SH-SY5Y (cell line): ENCODE results near the gene CHRM2.

ENCODE experiments used
- GATA2 ChIP-seq: IDR thresholded peaks from 2 replicates; pipeline ENCODE4 v1.6.1; 2011; ENCODE audit warnings: mild to moderate bottlenecking, low read depth, low read length
- GATA3 ChIP-seq: IDR thresholded peaks from 2 replicates; pipeline ENCODE4 v1.6.1; 2011; ENCODE audit warnings: low read depth, mild to moderate bottlenecking, low read length, moderate library complexity

CHRM2 gene

DNA sequence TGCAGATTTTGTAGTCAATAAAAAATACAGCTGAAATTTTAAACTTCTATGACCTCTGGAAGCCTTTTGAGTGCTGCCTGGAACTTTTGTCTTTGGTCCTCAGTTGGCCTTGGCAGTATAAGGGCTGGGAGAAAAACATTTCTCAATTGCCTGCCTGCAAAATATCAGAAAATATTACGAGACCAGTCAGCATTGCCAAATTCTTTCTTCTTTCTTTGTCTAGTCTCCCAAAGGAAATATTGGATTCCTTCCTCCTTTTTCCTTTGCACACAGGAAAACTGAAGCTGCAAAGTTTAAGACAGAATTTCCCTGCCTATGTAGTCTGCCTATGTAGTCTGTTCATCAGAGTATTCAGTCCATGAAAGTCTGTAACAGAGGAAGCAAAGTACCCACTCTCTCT lies 95.9 kb downstream of the CHRM2 start:
- TF ChIP-seq GATA2 (no peak), GATA3 (no peak)

DNA sequence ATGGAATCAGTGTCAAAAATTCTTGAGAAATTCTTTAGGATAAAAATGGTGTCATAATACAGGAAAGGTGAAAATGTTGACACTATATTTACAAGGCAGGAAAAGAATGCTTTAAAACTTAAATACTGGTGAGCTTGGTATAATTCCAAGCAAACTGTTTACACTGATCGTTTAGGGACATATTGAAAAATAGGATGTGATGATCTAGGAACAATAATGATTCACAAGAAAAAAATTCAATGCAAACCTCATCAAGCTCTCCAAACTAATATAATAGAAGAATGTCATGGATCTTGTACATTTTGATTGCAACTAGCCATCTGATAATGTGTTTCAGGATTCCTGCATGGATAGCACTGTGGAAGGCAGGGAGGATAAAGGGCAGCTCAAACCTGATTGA lies 98.4 kb downstream of the CHRM2 start:
- TF ChIP-seq GATA2 (no peak), GATA3 (no peak)

DNA sequence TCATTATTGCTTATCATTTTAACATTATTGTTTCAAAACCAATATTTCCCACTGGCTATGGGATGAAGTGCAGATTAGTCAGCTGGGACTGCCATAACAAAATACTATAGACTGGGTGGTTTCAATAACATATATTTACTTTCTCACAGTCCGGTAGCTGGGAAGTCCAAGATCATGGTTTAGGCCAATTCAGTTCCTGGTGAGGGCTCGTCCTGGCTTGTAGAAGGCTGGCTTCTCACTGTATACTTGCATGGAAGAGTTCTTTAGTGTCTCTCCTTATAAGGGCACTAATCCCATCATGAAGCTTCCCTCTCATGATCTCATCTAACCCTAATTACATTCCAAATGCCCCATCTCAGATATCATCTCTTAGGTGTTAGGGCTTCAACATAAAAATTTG lies 101.3 kb downstream of the CHRM2 start:
- TF ChIP-seq GATA3: no peak
- TF ChIP-seq GATA2: no peak

DNA sequence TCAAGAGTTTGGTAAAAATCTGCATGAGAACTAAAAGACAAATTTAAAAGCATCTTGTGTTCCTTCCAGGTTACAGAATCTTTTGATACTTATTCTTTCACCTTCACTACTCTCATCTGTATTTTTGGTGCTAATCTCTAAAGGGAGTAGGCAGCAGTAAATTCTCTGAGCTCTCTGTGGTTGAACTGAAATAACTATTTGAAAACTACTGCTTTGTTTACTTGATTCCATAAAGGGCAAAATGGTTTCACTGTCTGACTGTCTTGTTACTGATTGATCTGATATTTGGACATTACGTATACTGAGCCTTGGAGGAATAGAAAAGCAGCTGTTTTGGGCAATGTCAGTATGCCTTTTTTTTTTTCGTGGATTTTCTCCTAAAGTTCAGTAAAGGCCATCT lies 103.3 kb downstream of the CHRM2 start:
- TF ChIP-seq GATA2 (no peak), GATA3 (no peak)

DNA sequence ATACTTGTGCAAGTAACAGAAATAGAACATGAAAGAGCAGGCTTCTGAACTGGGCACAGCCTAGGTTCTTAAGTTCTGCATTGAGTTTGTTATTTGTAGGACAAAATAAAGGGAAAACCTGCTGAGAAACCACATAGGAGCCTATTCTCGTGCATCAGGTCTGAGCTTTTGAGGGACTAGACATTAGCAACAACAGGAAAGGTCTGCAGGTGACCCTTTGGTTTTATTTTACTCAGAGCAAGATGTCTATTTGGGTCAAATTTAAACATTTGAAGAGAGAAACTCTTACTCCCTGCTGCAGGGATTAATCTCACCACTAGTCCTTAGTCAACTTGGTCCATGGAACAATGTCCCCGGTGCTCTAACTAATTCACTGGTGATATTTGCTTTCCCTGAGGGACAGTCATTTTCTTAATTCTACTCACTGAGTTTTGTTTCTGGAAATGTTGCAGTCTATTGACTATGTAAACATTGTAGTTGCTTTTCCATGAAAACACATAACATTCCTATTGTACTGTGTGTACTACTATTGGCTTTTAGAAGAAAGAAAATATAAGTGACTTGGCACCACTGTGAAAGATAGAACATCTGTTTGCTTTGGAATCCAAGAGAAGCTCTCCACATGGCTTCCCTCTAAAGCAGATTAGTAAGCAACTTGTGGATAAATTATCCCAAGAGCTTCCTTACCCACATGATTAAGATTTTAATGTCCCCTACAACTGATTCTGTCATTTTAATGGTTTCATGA lies 108.2 kb downstream of the CHRM2 start:
- TF ChIP-seq GATA3 (no peak), GATA2 (no peak)

DNA sequence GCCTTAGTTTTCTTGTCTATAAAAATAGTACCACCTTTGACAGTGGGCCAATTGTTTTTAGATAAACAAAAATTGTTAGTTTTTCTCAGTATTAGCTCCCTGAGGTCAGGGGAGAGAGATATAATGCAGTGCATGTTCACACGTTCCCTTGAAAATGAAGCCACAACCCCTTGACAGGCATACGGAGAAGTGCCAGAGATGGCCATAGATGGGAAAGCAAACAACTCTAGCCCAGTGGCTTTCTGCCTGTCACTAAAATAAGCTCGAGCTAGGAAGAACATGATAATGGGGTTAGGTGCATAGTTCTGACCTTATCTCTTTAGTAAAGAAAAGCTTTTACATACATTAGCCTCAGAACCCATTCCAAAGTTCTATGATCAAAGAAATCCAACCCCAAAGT lies 124.9 kb downstream of the CHRM2 start:
- no peak for TF ChIP-seq GATA3
- no peak for TF ChIP-seq GATA2

DNA sequence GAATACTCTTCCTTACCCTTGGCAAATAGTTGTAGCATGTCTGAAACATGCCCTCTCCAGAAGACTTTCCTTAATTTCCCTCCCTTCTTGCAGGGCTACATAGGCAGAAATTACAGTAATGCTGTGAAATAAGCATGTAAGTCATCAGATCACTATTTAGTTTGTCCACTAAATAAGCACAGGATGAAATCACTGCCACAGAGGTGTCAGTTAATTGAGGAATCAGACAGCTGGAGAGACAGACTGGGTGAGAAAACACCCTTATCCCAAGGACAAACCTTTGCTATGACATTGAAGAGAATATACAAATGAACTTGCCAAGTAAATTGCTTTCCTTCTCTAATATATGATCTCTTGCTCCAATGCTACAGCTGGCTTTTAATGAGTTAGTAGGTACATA lies 129.3 kb downstream of the CHRM2 start:
- TF ChIP-seq GATA3 (no peak), GATA2 (no peak)

DNA sequence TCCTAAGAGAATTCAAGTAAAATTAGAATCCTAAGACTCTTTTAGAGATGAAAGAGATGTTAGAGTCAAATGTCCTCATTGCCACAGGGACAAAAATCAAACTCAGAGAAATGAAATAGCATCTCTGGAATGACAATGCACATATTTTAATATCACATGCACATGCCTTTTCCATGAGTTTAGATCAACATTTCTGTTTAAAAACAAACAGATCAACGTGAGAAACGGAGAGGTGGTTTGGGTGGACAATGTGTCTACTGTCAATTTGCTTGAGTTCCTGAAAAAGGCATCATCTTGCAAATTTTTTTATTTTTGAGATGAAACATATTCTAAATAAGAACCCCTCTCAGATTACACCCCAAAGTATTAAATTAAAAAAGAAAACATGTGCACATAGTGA lies 130.0 kb downstream of the CHRM2 start:
- no peak for TF ChIP-seq GATA3

DNA sequence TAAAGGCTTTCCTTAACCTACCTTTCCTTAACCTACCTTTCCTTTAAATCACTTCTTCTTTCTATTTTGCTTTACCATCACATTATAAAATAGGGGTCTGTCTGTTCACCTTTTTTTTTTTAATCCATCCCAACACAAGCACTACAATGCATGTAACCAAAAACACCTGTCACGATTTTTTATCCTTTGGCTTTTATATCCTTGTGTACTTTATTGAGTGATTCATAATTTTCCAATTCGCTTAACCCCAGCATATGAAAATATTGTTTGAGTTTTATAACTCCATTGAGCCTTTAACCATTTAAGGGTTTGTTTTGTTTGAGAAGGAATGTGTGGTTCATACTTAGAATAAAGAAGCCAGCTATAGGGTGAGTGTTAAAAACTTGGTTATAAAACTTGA lies 132.2 kb downstream of the CHRM2 start:
- no peak for TF ChIP-seq GATA3
- TF ChIP-seq GATA2: no peak

DNA sequence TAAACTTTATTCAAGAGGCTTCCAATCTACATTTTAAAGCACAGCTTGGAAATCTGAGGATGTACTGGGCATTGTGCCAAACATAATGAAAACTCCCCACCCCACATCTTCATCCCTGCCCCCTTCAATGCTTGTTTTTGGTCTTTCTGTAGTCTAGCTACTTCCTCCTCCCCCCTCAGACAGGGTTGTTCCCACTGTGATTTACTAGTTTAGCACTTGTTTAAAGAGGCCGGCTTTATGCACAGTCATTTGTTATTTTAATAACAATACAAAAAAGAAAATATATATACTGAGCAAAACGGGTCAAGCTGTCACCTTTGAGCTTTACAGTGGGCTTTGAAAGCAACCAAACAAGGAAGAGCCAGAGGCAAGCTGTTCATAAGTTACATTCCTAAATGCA lies 132.6 kb downstream of the CHRM2 start:
- no peak for TF ChIP-seq GATA3
- TF ChIP-seq GATA2: no peak

DNA sequence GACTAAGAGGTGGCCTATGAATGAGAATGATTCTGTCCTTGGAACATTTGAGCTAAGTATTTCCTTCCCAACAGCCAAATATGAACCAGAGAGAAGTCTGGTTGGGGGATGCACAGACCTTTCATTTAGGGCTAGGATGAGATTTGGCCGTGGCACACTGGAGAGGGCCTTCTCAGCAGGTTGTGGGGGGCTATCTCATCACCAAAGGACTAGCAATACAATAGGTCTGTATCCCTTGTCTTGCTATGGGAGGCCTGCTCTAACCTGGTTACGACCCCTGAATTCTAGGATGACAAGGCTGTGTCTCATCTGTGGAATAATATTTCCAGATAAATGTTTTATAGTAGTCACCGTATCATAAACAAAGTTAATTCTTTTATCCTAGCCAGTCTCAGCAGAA lies 133.0 kb downstream of the CHRM2 start:
- TF ChIP-seq GATA3: no peak

DNA sequence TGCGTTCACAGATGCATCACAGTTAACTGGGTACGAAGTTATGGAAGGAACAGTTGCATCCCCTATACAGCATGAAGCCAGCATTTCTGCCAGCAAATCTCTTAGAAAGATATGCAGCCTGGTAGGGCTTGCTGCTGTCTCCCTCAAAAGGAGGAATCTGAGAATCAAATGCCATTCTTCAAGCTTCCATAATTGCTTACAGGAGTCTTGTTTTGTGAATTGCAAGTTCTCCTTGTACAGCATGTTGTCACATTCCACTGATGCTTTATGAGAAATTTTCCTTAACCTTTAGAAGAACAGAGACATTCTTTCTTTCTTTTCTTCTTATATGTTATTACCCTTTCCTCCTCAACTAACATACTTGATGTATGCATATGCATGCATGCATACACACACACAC lies 134.6 kb downstream of the CHRM2 start:
- no peak for TF ChIP-seq GATA2
- no peak for TF ChIP-seq GATA3

DNA sequence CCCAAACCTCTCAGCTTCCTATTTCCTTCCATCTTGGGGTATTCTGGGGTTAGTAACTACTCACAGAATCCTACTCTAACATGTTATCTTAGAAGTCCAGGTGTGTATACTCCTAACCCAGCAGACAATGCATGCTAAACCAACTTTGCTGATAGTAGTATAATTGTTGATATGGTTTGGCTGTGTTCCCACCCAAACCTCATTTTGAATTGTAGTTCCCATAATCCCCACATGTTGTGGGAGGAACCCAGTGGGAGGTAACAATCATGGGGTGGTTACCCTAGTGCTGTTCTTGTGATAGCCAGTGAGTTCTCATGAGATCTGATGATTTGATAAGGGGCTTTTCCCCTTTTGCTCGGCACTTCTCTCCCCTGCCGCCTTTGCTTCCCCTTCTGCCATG lies 135.1 kb downstream of the CHRM2 start:
- TF ChIP-seq GATA3 (no peak), GATA2 (no peak)

DNA sequence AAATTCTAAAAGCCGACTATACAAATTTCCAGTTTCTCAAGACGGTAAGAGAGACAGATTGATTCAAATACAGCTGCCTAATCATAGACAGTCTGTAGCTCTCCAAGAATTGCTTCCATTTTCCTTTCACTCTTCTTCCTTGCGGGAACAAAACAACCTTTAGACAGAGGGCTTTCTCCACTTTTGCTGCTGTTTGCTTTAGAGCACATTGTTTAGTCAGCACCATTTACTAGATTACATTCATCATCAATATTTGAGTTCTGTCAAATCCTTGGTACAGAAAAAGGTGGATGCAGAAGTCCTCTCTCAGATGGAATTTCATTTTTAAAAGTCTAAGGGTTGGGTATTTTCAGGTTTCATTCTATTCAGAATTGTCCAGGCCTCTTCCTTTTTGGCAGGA lies 137.4 kb downstream of the CHRM2 start:
- no peak for TF ChIP-seq GATA3
- no peak for TF ChIP-seq GATA2

DNA sequence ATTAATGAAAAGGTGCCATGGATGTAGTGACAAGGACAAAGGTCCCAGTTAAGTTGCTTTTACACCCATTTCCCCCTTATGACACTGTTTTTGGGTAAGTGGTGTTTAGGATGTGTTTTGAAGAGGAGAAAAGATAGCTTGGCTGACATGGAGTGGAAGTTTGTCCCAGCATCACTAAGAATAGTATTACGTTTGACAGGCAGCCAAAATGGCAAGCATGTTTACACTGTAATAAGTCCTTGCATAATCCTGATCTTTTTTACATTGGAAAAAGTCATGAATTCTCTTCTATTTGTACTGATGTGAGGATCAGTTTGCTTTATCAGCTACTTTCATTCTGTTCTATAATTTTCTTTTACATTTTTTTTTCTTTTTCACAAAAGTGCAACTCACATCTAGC lies 137.8 kb downstream of the CHRM2 start:
- TF ChIP-seq GATA2: no peak
- TF ChIP-seq GATA3: no peak

DNA sequence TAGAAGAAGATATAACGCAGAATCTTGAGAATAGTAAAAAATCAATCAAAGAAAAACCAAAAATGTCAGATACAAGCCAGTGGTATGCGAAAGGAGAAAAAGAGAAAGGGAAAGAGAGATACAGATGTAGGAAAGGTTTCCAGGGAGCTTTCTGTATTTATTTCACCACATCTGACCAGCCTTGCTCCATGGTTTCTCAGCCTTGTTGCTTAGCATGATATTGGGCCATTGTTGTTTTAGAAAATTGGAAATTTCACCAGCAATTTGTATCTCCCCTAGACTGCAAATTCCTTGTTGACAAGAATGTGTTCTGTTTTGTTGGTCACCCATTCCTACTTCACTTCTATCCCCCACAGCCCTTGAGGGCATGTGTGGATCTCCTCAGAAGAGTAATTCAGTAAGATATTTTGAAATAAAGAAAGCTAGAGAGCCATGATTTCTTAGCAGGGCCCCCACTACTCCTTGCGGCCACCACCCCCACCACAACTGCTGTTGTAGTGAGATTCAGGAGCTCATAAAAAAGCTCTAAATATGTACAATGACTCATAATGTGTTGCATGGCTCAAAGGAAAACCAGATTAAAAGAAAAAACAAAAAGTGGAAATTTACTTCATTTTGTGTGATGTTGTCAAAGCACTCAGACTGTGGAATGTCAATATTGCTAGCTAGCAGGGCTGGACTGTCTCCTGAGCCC lies 138.7 kb downstream of the CHRM2 start:
- no peak for TF ChIP-seq GATA3
- no peak for TF ChIP-seq GATA2

DNA sequence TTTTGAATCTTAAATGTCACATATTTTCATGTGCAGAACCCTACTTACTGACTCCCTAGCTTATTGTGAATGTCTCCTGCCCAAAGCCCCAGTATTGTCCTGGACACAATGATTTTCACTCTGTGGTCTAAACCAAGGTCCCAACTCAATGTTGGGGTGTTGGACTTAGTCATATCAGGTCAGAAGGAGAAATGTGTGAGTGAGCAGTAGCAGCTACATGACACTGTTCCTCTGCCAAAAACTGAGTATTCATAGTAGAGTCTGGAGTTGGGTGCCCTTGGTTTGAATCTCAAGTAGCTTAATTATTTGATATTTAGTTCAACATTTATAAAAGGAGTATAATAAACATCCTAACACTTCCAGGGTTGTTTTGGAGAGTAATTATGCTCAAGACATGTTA lies 141.0 kb downstream of the CHRM2 start:
- TF ChIP-seq GATA3 (no peak), GATA2 (no peak)
